Thyroid gland (tissue), 4 donors: ENCODE measurements around the gene PSMG4.

Experiments
- POLR2A ChIP-seq, 2 donors: fragments of 450-650 bp; IDR thresholded peaks; one replicate each; pipeline ENCODE4 v1.6.1; 2017; ENCODE audit warnings: antibody characterized with exemption in 2 of 2, mild to moderate bottlenecking in 2 of 2, moderate library complexity in 1 of 2
- TF ChIP-seq, protein P1 (sequence below), 6 experiments: fragments of 200-600 bp in 3 of 6; fragments of 450-650 bp in 3 of 6; sonication (generic) in 3 of 6; IDR thresholded peaks; one replicate each; pipeline ENCODE4 v1.5.1; 2016 to 2019; ENCODE audit warnings: antibody characterized with exemption in 6 of 6, mild to moderate bottlenecking in 2 of 6, inconsistent platforms in 1 of 6, moderate library complexity in 1 of 6

DNA sequence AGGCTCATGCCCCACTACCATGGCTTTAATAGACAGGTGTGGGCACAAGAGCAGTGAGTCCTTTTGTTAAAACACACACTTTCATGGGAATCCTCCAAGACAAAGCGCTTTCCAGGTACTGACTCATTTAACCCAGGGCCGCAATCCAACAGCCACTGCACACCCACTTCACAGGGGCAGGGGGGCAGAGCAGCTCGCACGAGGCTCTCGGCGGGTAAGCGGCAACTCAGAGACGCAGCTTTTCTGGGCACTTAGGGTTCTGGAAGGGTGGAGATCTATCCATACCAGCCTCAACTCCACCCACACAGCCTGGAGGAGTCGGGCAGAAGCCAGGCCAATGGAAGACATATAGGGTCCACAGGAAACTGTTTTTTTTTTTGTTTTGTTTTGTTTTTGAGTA lies 28.6 kb downstream of the PSMG4 start:
- no peak for TF ChIP-seq POLR2A (IDR thresholded peaks at IDR 0.05)
- TF ChIP-seq, protein P1, sequence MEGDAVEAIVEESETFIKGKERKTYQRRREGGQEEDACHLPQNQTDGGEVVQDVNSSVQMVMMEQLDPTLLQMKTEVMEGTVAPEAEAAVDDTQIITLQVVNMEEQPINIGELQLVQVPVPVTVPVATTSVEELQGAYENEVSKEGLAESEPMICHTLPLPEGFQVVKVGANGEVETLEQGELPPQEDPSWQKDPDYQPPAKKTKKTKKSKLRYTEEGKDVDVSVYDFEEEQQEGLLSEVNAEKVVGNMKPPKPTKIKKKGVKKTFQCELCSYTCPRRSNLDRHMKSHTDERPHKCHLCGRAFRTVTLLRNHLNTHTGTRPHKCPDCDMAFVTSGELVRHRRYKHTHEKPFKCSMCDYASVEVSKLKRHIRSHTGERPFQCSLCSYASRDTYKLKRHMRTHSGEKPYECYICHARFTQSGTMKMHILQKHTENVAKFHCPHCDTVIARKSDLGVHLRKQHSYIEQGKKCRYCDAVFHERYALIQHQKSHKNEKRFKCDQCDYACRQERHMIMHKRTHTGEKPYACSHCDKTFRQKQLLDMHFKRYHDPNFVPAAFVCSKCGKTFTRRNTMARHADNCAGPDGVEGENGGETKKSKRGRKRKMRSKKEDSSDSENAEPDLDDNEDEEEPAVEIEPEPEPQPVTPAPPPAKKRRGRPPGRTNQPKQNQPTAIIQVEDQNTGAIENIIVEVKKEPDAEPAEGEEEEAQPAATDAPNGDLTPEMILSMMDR (IDR thresholded peaks at IDR 0.05), result no peak
